GM12864 (cell line): ENCODE measurements around the gene SPATA1.
A peak's percentile ranks its signal among the peaks of the same experiment; 100 is the strongest.

ENCODE experiments used
- DNase-seq: peaks from one replicate; pipeline ENCODE4 v3.0.0-alpha.2; 2011; ENCODE audit warnings: low read depth
- H3K4me3 ChIP-seq: 2 replicates; pipeline ENCODE4 v1.5.1; 2011; ENCODE audit warnings: mild to moderate bottlenecking, low read depth, low read length, control low read depth
- CTCF ChIP-seq: IDR thresholded peaks from 2 replicates; pipeline ENCODE4 v1.5.1; 2011; ENCODE audit warnings: low read depth, mild to moderate bottlenecking, moderate library complexity, low read length, control low read depth, inconsistent platforms; ENCODE audit errors: missing control alignments

Gene SPATA1

GRCh38 chr1:84540759-84541158 lies 34.6 kb downstream of the SPATA1 start:
- H3K4me3 ChIP-seq = no peak overlapping the region
- no peak for TF ChIP-seq CTCF
- no peak for DNase-seq

- no peak for DNase-seq
- peak; percentile 37 for TF ChIP-seq CTCF
Observed at GRCh38 chr1:84541679-84542078, 35.5 kb downstream of the SPATA1 start.

GRCh38 chr1:84550826-84551225 lies 44.6 kb downstream of the SPATA1 start:
- H3K4me3 ChIP-seq = no peak overlapping the region
- no peak for DNase-seq
- no peak for TF ChIP-seq CTCF

More at GRCh38 chr1:84541679-84542078, 35.5 kb downstream of the SPATA1 start:
- no peak overlapping the region for H3K4me3 ChIP-seq

GRCh38 chr1:84569216-84569615 lies 63.0 kb downstream of the SPATA1 start:
- no peak for DNase-seq
- H3K4me3 ChIP-seq = no peak overlapping the region
- no peak for TF ChIP-seq CTCF

- TF ChIP-seq CTCF = no peak
- H3K4me3 ChIP-seq = no peak overlapping the region
- no peak for DNase-seq
Observed at GRCh38 chr1:84570436-84571149, 64.4 kb downstream of the SPATA1 start.

GRCh38 chr1:84571150-84571535 lies 65.0 kb downstream of the SPATA1 start:
- no peak for DNase-seq
- no peak for TF ChIP-seq CTCF
- no peak overlapping the region for H3K4me3 ChIP-seq

- DNase-seq = no peak
- TF ChIP-seq CTCF = no peak
- peak overlapping the region; percentile 79 for H3K4me3 ChIP-seq
Observed at GRCh38 chr1:84573481-84573966, 67.3 kb downstream of the SPATA1 start.
